ENCODE measurements around the gene ZNF709. TPM values are rescaled to one million over a fixed set of nuclear protein-coding genes. Genes with fewer than 3 reads are reported as not detected.
"Not testable (repeated sequence)": the region's sequence is repeated elsewhere in the genome, so short reads cannot be mapped to it uniquely, and the experiment has no call there.

Gene ZNF709
- total RNA-seq, 1 donor from 2014 or later: 0.18 TPM

- peaks cover 46% of the 10 kb centered on the region for H3K9me3 Mint-ChIP-seq
- peaks cover 9% of the 10 kb centered on the region for H3K4me1 Mint-ChIP-seq (ENCODE audit: low read depth)
- H3K4me3 Mint-ChIP-seq (ENCODE audit: low read depth): peak within 1 kb of the TSS; percentile 100
- H3K27me3 Mint-ChIP-seq (ENCODE audit: low read depth): no peaks in the 10 kb centered on the region
- intact Hi-C loops (cut with micrococcal nuclease): loop anchor here (2.0 to 5.0 kb wide), 5 partner anchors 38 to 146 kb away; partner anchors contain the start of genes ZNF44, ZNF563, ZNF564 and ZNF709
- peak; percentile 99 for DNase-seq (ENCODE audit: low spot score)
- peaks cover 27% of the 10 kb centered on the region for H3K36me3 Mint-ChIP-seq (ENCODE audit: low read depth)
- H3K27ac Mint-ChIP-seq: peak within 1 kb of the TSS; percentile 97
These were observed 43.9 kb downstream of the ZNF709 start, which contains the start of gene ZNF443 for GRCh38 chr19:12440541-12441316. Gene ZNF443, minus strand, starts transcription at chr19:12441021. Its CDS starts 107 bp downstream, at chr19:12440914.

- peaks cover 35% of the 10 kb centered on the region for H3K36me3 Mint-ChIP-seq (ENCODE audit: low read depth)
- peak overlapping the region; percentile 100 for H3K4me3 Mint-ChIP-seq (ENCODE audit: low read depth)
- not testable (repeated sequence) for H3K27me3 Mint-ChIP-seq (ENCODE audit: low read depth); H3K4me1 Mint-ChIP-seq (ENCODE audit: low read depth)
- peak; percentile 20 for DNase-seq (ENCODE audit: low spot score)
- peaks cover 47% of the 10 kb centered on the region for H3K9me3 Mint-ChIP-seq
- intact Hi-C loops (cut with micrococcal nuclease): loop anchor here (2.0 to 5.0 kb wide), 5 partner anchors 38 to 145 kb away; partner anchors contain the start of genes ZNF44, ZNF563, ZNF564 and ZNF709
- H3K27ac Mint-ChIP-seq: peak overlapping the region; percentile 73
These were observed 44.7 kb downstream of the ZNF709 start for GRCh38 chr19:12439686-12440540.

- H3K4me1 Mint-ChIP-seq (ENCODE audit: low read depth); H3K27ac Mint-ChIP-seq; DNase-seq (ENCODE audit: low spot score); intact Hi-C loops (cut with micrococcal nuclease); H3K4me3 Mint-ChIP-seq (ENCODE audit: low read depth); H3K27me3 Mint-ChIP-seq (ENCODE audit: low read depth): not testable (repeated sequence)
- H3K36me3 Mint-ChIP-seq (ENCODE audit: low read depth): peaks cover 78% of the 10 kb centered on the region
- H3K9me3 Mint-ChIP-seq: peaks cover 66% of the 10 kb centered on the region
These were observed 53.8 kb downstream of the ZNF709 start for GRCh38 chr19:12430726-12431299.

- Mint-ChIP-seq H3K4me3 (ENCODE audit: low read depth) (no peak overlapping the region), H3K36me3 (ENCODE audit: low read depth) (peaks cover 54% of the 10 kb centered on the region), H3K27ac (no peak overlapping the region), H3K4me1 (ENCODE audit: low read depth) (no peaks in the 10 kb centered on the region), H3K27me3 (ENCODE audit: low read depth) (no peaks in the 10 kb centered on the region), H3K9me3 (peaks cover 70% of the 10 kb centered on the region)
- no peak for DNase-seq (ENCODE audit: low spot score)
- intact Hi-C loops (cut with micrococcal nuclease): no loop called here
These were observed 58.7 kb downstream of the ZNF709 start for GRCh38 chr19:12425888-12426274.

GRCh38 chr19:12425236-12425887 lies 59.3 kb downstream of the ZNF709 start:
- H3K4me3 Mint-ChIP-seq (ENCODE audit: low read depth): no peak overlapping the region
- intact Hi-C loops (cut with micrococcal nuclease): no loop called here
- H3K27ac Mint-ChIP-seq: no peak overlapping the region
- H3K36me3 Mint-ChIP-seq (ENCODE audit: low read depth): peaks cover 50% of the 10 kb centered on the region
- no peaks in the 10 kb centered on the region for H3K4me1 Mint-ChIP-seq (ENCODE audit: low read depth)
- H3K27me3 Mint-ChIP-seq (ENCODE audit: low read depth): no peaks in the 10 kb centered on the region
- DNase-seq (ENCODE audit: low spot score): no peak
- H3K9me3 Mint-ChIP-seq: peaks cover 66% of the 10 kb centered on the region

GRCh38 chr19:12417273-12417672 lies 67.3 kb downstream of the ZNF709 start:
- DNase-seq (ENCODE audit: low spot score); H3K27me3 Mint-ChIP-seq (ENCODE audit: low read depth); intact Hi-C loops (cut with micrococcal nuclease); H3K4me3 Mint-ChIP-seq (ENCODE audit: low read depth); H3K27ac Mint-ChIP-seq; H3K4me1 Mint-ChIP-seq (ENCODE audit: low read depth): not testable (repeated sequence)
- Mint-ChIP-seq H3K9me3 (peaks cover 68% of the 10 kb centered on the region), H3K36me3 (ENCODE audit: low read depth) (peaks cover 27% of the 10 kb centered on the region)

GRCh38 chr19:12411893-12412292 lies 72.7 kb downstream of the ZNF709 start:
- intact Hi-C loops (cut with micrococcal nuclease): no loop called here
- no peak overlapping the region for H3K4me3 Mint-ChIP-seq (ENCODE audit: low read depth)
- H3K9me3 Mint-ChIP-seq: peaks cover 68% of the 10 kb centered on the region
- peaks cover 3% of the 10 kb centered on the region for H3K36me3 Mint-ChIP-seq (ENCODE audit: low read depth)
- no peak overlapping the region for H3K27ac Mint-ChIP-seq
- no peak for DNase-seq (ENCODE audit: low spot score)
- H3K27me3 Mint-ChIP-seq (ENCODE audit: low read depth): no peaks in the 10 kb centered on the region
- H3K4me1 Mint-ChIP-seq (ENCODE audit: low read depth): no peaks in the 10 kb centered on the region

Other genes with a start within 250 kb of the ZNF709 start
- 8.6 and 8.7 TPM in 2 replicates for gene ZNF44, start 189.9 kb downstream of the ZNF709 start, total RNA-seq
- 2.3 and 4.2 TPM in 2 replicates for gene ZNF563, start 151.2 kb downstream of the ZNF709 start, total RNA-seq
- 0.55 and 1.2 TPM in 2 replicates for gene ZNF442, start 119.1 kb downstream of the ZNF709 start, total RNA-seq
- gene ZNF799, start 83.5 kb downstream of the ZNF709 start, total RNA-seq: 3.8 and 5.3 TPM in 2 replicates
- 4.3 and 4.5 TPM in 2 replicates for gene ZNF443, start 43.8 kb downstream of the ZNF709 start, total RNA-seq
- 7.4 and 7.6 TPM in 2 replicates for gene ZNF564, start 66.7 kb upstream of the ZNF709 start, total RNA-seq
- gene ZNF490, start 126.0 kb upstream of the ZNF709 start, total RNA-seq: 7.0 and 9.9 TPM in 2 replicates
- 21.8 and 22.5 TPM in 2 replicates for gene ZNF791, start 126.1 kb upstream of the ZNF709 start, total RNA-seq
- 133 and 147 TPM in 2 replicates for gene MAN2B1, start 181.9 kb upstream of the ZNF709 start, total RNA-seq
- 23.1 and 23.7 TPM in 2 replicates for gene WDR83, start 182.0 kb upstream of the ZNF709 start, total RNA-seq
- gene DHPS, start 197.1 kb upstream of the ZNF709 start, total RNA-seq: 122 and 134 TPM in 2 replicates
- gene GNG14, start 203.2 kb upstream of the ZNF709 start, total RNA-seq: not detected in 2 replicates
- gene FBXW9, start 211.8 kb upstream of the ZNF709 start, total RNA-seq: 8.8 and 9.4 TPM in 2 replicates
- 109 and 112 TPM in 2 replicates for gene TNPO2, start 239.1 kb upstream of the ZNF709 start, total RNA-seq
- 204 and 210 TPM in 2 replicates for gene TRIR, start 249.9 kb upstream of the ZNF709 start, total RNA-seq

Measured in activated T-helper 2 cell treated with anti-CD3 and anti-CD28 coated beads, Interferon-gamma antibody, Interleukin-2, Interleukin-4, amounts not matched to agents 10 μg/mL and 5 μg/mL and 100 μg/mL, durations not matched to agents 14 hours and 24 hours and 36 hours (primary cell).